Left ventricle myocardium superior (tissue), 1 donor: ENCODE data around the gene PSMD4. TPM values are rescaled to one million over a fixed set of nuclear protein-coding genes. Genes with fewer than 3 reads are reported as not detected.
"Not testable (repeated sequence)": the region's sequence is repeated elsewhere in the genome, so short reads cannot be mapped to it uniquely, and the experiment has no call there.

Experiments used
- ATAC-seq: fragments of 200-7000 bp; cut with Tn5 transposase; one replicate; pipeline ENCODE4 v1.9.1; 2020; ENCODE audit warnings: mild to moderate bottlenecking, moderate library complexity
- DNase-seq: peaks from one replicate; pipeline ENCODE4 v3.0.0-alpha.2; 2020
- intact Hi-C: fragments of 100-400 bp; cut with micrococcal nuclease; formaldehyde crosslinking; loops from one replicate; pipeline ENCODE4 v1.11.0; 2022
- total RNA-seq: library from RNA; stranded (reverse); fragmentation: NEBNext Ultra II Directional; extraction: Animal tissue kit (Norgen Biotek cat#: 25700); gene quantifications from one replicate; pipeline ENCODE4 v1.2.1, GENCODE V29; 2021
- donor health status: DM: no; HTN: yes; CAD: no; lungs with severe emphysema.

The PSMD4 gene
- total RNA-seq, 1 donor from 2014 or later = 149 TPM

- no peak for ATAC-seq
- intact Hi-C loops = no loop called here
- no peak for DNase-seq
Observed at GRCh38 chr1:151266315-151266714, 11.8 kb downstream of the PSMD4 start.

GRCh38 chr1:151266821-151267220 is 12.3 kb downstream of the PSMD4 start:
- intact Hi-C loops = no loop called here
- ATAC-seq = no peak
- DNase-seq = no peak

GRCh38 chr1:151267760-151268159 is 13.2 kb downstream of the PSMD4 start:
- intact Hi-C loops = no loop called here
- no peak for DNase-seq
- ATAC-seq = no peak

- ATAC-seq = no peak
- DNase-seq = no peak
- intact Hi-C loops = no loop called here
Observed at GRCh38 chr1:151273924-151274466, 19.5 kb downstream of the PSMD4 start.

- ATAC-seq, intact Hi-C loops, DNase-seq: not testable (repeated sequence)
Observed at GRCh38 chr1:151275341-151275740, 20.8 kb downstream of the PSMD4 start.

- no peak for ATAC-seq
- intact Hi-C loops = no loop called here
- no peak for DNase-seq
Observed at GRCh38 chr1:151277249-151277648, 22.7 kb downstream of the PSMD4 start.

- DNase-seq (peak; percentile 96), ATAC-seq (peak; percentile 82)
- intact Hi-C loops = no loop called here
Observed at GRCh38 chr1:151281225-151281968, 26.9 kb downstream of the PSMD4 start.

GRCh38 chr1:151281969-151282882 is 27.7 kb downstream of the PSMD4 start, which contains the start of gene ZNF687:
Gene ZNF687 (plus strand): TSS chr1:151282299. CDS start chr1:151286292, 3,993 bp downstream.
- ATAC-seq (peak; percentile 91), DNase-seq (peak; percentile 100)
- intact Hi-C loops = no loop called here

GRCh38 chr1:151282883-151283725 is 28.6 kb downstream of the PSMD4 start:
- peak; percentile 0 for ATAC-seq
- DNase-seq = peak; percentile 47
- intact Hi-C loops = no loop called here

- ATAC-seq (no peak), DNase-seq (no peak)
- intact Hi-C loops = no loop called here
Observed at GRCh38 chr1:151284013-151284577, 29.6 kb downstream of the PSMD4 start.

- ATAC-seq (no peak), DNase-seq (no peak)
- intact Hi-C loops = no loop called here
Observed at GRCh38 chr1:151286619-151287340, 32.2 kb downstream of the PSMD4 start.

- no peak for ATAC-seq
- intact Hi-C loops = no loop called here
- DNase-seq = no peak
Observed at GRCh38 chr1:151287341-151287699, 32.8 kb downstream of the PSMD4 start.

GRCh38 chr1:151287767-151288500 is 33.4 kb downstream of the PSMD4 start:
- ATAC-seq = no peak

GRCh38 chr1:151288502-151288901 is 34.0 kb downstream of the PSMD4 start:
- intact Hi-C loops = no loop called here
- no peak for DNase-seq
- ATAC-seq = no peak

More at GRCh38 chr1:151287767-151288500, 33.4 kb downstream of the PSMD4 start:
- no peak for DNase-seq
- intact Hi-C loops = no loop called here

GRCh38 chr1:151289080-151289935 is 34.8 kb downstream of the PSMD4 start:
- no peak for ATAC-seq
- intact Hi-C loops = no loop called here
- no peak for DNase-seq

- intact Hi-C loops = no loop called here
- DNase-seq = no peak
- ATAC-seq = no peak
Observed at GRCh38 chr1:151289991-151290708, 35.6 kb downstream of the PSMD4 start.
